Kidney glomerular epithelial cell (primary cell): ENCODE measurements around the gene ADGRD1.

Experiments used
- DNase-seq: peaks from one replicate; lab custom pipeline; 2025; lab: John Stamatoyannopoulos, UW

The ADGRD1 gene

DNA sequence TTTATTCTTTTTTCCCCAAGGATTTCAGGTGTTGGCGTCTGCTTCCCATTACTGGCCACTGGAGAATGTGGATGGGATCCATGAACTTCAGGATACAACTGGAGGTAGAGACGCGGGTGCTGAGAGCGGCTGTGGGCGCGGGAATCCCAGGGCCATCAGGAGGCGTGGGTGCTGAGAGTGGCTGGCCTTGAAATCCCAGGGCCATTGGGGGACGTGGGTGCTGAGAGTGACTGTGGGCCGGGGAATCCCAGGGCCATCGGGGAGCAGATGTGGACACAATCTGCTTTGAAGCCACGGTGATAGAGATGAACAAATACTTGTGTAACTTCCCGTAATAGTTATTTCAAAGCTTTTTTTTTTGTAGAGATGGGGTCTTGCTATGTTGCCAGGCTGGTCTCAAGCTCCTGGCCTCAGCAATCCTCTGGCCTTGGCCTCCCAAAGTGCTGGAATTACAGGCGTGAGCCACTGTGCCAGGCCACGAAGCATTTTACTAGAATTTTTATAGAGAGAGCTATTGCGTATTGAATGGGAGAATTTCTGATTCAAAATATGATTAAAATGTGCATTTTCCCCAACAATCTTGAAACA, 12.8 kb downstream of the ADGRD1 start:
- DNase-seq, result no peak

DNA sequence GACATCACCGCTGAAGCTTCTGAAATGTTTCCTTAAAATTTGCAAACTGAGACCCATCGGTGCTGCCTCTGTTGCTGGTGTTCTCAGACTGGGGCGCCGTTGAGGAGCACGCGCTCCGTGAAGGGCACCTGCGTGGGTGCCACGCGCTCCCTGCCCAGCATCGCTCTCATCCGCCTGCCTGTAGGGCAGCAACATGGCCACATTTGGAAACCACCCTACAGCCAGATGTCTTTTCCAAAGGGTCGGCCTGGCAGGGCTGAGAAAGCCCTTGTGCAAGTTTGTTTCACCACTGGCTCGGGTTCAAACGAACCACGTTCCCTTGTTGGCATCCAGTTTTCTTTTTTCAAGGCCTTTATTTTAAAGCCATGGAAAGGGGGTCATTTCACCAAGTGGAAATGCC, 13.9 kb downstream of the ADGRD1 start:
- no peak for DNase-seq

DNA sequence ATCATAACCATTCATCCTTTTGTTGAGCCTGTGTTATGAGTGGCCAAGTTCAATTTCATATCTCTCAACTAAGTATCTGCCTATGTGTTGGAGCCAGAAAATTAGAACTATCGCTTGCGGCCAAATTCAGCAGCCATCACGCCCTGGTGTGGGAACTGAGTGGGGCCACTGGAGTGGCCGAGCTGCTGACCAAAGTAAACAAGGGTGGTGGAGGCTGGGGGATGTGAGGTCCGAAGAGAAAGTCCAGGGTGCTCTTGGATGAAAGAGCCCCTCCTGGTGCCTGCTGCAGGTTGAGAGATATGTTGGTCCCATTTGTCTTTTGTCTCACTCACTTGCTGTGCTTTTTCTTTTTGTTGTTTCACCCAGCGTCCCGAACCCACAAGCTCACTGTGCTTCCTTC, 14.9 kb downstream of the ADGRD1 start:
- DNase-seq, result no peak

DNA sequence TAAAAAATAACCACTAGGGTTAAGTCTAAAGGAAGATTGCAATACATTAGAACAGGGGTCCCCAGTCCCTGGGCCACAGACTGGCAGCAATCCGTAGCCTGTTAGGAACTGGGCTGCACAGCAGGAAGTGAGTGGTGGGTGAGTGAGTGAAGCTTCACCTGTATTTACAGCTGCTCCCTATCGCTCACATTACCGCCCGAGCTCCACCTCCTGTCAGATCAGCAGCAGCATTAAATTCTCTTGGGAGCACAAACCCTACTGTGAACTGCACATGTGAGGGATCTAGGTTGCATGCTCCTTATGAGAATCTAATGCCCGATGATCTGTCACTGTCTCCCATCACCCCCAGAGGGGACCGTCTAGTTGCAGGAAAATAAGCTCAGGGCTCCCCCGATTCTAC, 15.5 kb downstream of the ADGRD1 start:
- DNase-seq, result no peak

DNA sequence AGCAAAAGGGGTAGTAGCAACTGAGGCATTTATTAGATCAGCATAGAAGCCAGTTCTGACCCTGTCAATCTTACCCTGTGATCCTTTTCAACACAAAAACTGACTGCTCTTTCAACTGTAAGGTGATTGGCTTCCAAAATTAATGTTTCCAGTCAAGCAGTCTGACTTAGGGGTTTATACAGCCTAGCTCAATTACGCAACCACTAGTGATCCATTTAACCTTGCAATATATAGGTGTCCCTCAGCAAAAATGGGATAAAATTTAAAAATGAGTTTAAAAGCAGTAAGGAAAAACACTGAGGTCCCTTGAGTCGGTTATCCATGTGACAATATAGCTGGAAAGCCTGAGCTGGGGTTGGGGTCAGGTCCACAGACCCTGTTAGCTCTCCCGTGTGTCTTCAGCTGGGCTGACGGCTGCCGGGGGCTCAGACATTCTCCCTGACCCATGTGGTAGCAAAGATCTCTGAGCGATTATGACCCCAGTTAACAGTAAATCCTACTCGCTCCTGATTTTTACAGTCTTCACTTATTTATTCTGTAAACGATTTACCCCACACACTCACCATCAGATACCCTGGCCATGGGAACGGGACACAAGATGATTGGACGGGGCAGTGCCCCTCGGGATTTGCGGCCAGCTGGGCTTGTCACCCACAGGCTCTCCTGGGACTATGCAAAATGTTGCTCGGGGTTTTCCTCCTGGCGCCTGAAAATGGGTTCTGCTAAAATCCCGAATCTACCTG, 16.6 kb downstream of the ADGRD1 start:
- DNase-seq, result no peak

DNA sequence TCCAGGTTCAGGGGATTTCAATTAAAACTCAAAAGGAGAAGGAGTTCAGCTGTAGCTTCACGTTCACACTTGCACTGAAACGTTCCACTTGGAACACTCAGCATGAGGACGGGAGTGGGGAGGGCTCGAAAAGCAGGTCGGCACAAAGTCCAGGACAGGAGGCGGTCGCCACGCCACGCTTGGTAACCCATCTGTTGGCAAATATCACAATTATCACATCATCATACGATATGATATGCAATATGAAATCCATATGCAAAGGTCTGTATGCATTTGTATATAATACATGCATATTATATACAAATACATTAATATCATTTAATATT, 17.2 kb downstream of the ADGRD1 start:
- no peak for DNase-seq

DNA sequence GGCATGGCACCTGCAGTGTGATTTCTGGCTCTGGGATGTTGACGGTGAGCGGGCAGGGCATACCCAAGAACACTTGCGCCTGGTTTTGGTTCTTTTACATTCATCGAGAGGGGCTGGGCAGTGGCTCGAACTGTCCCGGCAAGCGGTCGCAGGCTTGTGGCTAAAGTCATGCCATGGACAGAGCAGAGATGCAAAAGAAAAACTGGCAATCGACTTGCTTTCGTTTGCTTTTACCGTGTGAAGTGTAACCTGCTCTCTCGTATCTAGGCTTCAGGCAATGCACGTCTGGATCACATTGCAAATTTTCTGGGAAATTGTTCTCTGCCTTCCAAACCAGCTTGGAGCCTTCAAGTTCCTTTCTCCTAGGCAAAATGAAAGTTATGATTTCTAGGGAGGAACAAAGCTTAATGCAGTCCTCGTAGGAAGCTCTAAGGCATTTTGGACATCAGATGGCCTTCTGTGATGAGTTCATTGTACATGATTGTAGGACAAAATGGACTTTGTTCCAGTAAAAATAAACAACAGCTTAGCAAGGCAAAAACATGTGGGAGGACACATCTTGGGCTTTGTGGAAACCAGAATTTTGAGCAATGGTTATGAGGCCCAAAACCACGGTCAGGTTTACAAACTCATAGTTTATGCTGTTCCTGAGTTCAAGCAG, 18.3 kb downstream of the ADGRD1 start:
- no peak for DNase-seq

DNA sequence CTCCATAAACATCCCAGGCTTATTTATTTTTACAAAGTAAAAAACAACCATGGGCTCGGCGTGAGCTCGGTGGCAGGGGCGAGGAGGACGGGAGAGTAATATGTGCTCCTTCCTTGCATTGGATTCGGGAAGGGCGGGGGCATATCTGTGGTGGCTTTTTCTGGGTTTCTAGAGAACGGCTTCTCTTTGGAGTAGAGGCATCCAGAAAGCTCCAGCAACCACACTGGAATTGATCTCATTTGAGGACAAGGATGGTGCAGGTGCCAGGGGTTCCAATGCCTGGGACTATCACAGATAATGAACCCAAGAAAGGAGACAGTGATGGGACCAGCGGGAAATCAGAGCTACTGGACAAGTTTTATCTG, 18.9 kb downstream of the ADGRD1 start:
- no peak for DNase-seq

DNA sequence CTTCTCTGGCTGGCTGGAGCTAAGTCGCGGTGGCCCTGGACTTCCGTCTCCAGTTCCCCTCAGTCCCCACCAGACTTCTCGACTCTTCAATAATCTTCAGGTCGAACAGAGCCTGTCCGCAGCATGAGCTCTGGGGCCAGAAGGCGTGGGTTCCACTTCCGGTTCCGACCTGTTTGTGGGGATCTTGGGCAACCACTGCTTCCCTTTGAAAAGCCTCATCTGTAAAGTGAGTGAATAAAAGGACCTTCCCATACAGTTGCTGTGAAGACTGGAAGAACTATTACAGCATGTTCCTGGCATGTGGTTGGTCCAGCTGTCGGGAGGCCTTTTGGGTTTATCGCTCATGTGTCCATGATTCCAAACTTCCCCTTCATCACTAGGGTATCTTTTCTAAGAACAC, 19.4 kb downstream of the ADGRD1 start:
- no peak for DNase-seq

DNA sequence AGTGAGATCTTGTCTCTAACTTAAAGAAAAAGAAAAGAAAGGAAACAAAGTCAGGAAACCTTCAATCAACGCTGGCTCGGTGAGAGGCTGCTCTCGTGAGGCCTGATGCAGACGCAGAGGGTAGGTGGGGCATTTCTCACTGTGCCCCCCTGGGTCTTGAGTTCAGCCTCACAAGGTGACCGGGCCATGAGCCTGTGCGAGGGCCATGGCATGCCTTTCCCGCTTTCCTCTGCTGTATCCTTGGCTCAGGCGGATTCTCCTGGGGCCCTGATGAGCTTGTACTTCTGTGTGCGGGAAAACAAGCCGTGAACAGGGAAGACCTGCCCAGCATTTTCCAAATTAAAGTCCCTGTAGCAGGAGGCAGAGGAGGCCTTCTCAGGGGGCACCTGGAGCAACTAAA, 20.2 kb downstream of the ADGRD1 start:
- DNase-seq, result no peak

DNA sequence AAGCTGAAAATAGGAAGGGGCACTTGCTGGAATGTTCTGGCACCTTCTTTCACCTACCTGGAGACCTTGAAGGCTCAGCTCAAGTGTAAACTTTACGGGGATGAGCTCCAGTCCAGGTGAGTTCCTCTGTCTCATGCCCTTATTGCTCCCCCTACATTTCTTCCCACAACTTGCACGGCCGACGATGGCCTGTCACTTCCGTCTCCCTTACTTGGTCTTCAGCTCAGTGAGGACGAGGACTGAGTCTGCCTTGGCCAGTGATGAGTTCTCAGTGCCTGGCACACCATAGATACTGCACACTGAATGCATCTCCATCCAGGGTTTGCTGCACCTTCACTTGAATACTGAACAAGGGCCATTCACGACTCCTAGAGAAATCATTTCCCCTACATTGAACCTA, 21.4 kb downstream of the ADGRD1 start:
- no peak for DNase-seq

DNA sequence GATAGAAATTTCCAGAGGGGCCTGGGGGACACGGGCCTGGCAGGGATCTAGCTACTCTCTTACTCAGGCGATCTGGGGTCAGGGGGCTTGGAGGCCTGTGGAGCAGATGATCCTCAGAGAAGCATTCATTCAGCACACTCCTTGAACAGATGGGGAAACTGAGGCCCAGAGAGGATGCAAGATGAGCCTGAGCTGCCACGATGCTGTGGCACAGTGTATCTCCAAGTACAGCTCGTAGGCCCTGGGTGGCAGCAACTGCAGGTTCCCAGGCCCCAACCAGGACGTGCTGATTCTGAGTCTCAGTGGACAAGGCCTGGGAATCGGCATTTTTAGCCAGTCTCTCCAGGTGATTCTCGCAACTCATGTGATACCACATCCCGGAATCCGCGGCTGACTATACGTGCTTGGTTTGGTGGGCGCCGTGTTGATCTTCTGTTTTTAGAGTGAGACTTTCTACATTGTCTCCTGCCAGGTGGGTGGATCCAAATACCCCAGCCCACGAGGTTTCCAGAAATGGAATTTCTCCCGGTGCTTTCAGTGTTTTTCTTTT, 22.5 kb downstream of the ADGRD1 start:
- no peak for DNase-seq

DNA sequence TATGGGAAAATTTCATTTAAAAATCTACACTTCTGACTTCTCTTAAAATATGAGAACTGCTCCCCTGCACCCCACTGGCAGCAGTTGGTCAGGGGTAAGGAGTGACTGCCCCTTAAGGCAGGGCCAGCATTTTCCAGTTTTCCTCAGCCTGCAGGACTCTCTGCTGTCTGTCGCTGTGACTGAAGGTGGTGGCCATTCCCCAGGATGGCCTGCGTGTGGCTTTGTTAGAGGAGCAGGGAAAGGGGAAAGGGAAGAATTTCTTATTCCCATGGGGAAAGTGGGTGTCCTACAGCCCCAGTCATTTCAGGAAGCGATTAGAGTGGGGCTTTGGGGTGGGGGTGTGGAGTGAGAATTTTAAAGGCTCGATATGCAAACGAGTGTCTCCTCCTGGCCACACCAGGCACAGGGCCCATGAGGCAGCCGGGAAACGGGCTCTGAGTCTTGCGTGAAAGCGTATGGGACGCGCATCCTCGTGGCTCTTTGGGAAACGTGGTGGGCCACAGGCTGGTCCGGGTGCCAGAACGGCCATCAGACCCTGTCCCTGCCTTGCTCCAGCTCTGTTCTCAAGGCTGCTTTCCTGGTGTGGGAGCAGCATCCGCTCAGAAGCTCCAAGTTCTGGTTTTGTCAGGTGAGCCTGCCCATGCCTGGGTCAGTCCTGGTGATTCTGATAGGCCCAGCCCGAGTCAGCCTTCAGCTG, 23.5 kb downstream of the ADGRD1 start:
- DNase-seq, result no peak

DNA sequence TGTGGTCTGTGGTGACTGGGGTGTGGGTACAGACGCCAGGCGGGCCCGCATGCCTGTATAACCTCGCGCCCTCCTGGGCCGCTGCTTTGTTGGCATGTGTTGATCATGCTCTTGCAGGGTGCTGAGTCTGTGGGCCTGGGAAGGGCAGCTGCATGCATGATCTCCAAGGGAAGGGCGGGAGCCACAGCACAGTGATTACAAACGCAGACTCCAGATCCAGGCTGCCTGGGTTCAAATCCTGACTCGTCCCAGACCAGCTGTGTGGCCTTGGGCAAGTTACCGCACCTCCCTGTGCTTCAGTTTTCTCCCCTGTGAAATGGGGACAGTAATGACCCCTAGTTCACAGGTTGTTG, 24.0 kb downstream of the ADGRD1 start:
- no peak for DNase-seq

DNA sequence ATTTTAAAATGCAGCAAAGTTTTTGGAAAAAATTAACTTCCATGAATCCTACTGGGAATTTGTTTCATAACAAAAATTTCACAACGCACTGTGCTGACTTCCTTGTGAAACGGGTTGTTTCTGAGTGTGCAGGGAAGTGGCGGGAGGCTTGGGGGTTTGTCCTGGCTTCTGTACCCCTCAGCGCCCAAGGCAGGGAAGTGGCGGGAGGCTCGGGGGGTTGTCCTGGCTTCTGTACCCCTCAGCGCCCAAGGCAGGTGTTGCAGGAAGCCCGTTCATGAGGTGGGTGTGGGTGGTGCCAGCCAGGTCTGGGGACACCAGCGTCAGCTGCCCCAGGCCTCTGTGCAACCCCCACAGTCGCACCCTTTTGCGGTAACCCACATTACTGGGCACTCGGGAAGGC, 25.1 kb downstream of the ADGRD1 start:
- no peak for DNase-seq

DNA sequence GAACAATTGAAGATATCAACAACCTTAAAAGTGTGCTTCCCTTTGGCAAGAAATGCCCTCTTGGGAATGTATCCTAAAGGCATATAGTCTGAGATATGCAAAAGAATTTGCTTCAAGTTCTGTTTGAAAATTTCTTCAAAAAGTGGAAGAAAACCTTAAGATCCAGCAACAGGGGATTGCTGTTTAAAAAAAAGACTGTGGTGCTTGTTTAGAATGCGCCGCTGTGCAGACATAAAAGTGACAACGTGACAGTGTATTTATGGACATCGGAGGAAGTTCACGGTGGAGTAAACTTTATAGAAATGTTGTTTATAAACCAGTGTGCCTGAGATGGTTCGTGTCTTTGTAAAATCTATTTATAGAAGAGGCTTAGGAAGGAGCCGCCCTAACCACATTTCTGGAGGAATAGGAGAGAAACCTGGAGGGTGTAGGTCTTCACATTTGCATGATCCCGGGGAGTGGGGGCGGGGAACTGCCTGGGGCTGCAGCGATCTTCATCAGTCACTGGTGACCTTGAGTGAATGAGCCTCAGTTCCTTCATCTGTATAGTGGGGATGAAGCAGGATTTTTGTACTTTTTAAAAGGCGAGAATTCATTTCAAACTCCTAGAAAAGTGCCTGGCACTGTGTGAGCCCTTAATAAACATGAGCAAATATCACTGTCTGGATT, 27.5 kb downstream of the ADGRD1 start:
- no peak for DNase-seq

DNA sequence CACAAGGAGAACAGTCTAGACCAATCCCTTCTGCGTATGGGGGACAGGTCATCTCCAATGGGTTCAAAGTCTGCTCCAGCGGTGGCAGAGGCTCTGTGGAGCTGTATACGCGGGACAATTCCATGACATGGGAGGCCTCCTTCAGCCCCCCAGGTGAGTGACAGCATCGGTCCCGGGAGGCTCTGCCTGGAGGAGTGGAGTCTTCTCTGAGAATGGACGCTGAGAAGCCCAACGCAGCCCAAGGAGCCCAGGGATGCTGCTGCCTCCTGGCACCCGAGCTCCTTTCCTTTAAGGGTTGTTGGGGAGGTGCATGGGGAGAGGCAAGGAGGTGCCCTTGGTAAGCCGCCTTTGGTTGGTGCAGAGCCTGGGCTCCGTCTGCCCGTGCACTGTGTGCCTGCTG, 28.2 kb downstream of the ADGRD1 start:
- DNase-seq, result no peak

DNA sequence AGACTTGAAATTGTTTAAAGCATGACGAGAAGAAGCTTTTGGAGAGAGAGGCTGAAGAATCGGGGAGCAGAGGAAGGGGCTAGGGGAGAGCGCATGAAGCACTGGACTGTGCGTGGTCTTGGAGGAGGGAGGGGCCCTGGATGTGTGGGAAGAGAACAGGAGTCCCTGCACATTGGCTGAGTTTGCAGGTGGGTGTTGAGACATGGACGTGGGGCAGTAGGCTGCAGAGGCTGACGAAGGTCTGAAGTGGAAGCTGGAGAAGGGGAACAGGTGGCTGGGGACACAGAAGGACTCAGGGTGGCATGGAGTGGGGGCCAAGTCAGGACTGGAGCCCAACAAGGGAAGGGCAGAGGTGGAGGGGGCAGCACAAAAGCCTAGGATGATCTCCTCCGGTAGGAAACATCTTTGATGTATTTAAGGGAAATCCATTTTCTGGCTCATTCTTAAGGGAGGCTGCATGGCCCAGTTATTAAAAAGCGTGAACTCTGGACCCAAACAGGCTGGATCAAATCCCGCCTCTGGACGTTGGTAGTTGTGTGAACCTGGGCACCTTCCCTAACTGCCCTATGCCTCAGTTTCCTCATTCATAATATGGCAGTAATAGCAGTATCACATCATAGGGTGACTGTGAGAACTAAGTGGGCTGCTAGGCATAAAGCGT, 29.0 kb downstream of the ADGRD1 start:
- no peak for DNase-seq

DNA sequence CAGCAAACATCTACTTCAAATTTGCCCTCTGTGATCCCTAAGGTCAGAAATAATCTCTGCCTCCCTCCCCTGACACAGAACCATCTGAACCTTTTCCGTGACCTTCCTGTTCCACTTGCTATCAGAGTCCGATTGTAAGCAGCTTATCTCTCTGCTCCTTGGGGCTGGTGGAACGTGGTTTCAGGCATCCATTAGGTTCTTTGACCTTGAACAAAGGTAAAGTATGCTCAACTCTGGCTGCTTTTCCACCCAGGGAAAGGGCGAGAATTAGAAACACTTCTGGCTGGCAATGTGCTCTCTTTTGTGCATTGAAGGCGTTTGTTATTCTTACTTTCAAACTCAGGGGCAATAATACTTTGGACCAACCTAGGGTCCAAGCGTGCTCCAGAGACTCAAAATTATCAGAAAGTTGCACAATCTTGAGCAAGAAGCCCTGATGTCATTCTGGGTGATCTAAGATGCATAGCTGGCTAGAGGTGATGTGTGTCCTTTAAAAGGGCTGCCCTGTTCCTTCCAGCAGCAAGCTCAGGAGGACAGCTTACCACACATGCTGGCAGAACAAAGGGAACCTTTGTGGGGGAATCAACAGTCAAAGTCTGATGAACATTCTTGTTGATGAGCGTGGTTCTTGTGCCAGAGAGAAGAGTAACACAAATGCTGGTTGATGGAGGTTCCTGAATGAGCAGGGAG, 29.8 kb downstream of the ADGRD1 start:
- no peak for DNase-seq

DNA sequence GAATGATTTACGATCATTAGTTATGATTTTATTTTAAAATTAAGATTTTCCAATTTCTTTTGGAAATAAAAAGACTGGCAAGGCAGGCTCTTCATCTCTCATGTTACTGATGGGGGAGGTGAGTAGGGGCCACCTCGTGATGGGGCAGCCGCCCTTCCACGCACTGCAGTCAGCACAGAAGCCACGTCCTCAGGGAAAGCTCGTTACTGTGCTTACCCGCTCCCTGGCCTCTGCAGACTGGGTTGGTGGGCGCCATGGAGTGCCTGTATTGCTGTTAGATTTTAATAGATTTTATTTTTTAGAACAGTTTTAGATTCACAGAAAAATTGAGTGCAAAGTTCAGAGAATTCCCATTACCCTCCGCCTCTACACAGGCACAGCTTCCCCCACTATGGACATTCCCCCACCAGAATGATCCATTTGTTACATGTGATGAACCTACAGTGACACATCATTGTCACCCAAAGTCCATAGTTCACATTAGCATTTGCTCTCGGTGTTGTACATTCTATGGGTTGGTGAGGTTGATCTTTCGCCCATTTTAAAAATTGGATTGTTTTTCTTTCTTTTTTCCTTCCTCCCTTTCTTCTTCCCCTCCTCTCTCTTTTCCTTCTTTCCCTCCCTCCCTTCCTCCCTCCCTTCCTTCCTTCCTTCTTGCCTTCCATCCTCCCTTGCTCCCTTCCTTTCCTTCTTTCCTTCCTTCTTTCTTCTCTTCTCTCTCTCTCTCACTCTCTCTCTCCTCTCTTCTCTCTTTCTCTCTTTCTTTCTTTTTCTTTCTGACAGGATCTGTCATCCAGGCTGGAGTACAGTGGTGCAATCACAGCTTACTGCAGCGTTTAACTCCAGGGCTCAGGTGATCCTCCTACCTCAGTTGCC, 30.7 kb downstream of the ADGRD1 start:
- DNase-seq, result no peak
